K562 (cell line): ENCODE measurements around the gene OR2H2. TPM values are rescaled to one million over a fixed set of nuclear protein-coding genes. Genes with fewer than 3 reads are reported as not detected.
A peak's percentile ranks its signal among the peaks of the same experiment; 100 is the strongest.

Experiments used
- ATAC-seq: fragments of 200-7000 bp; cut with Tn5 transposase; 3 replicates; pipeline ENCODE4 v1.9.1; 2020; ENCODE audit warnings: moderate library complexity
- BruUV-seq: library from RNA; stranded (reverse); fragments of 400-500 nt; replicated peaks from 2 replicates; lab custom pipeline; 2021; lab: Mats Ljungman, UMichigan
- CTCF ChIA-PET: fragments of 300-600 bp; formaldehyde crosslinking; extraction: SDS; loops from one replicate; lab custom pipeline; 2021; ENCODE audit warnings: low intra/inter-chr PET ratio; lab: Yijun Ruan, JAX
- POLR2A ChIA-PET: fragments of 300-600, 350-650 bp; sonication (Branson Sonifier 250); formaldehyde crosslinking; extraction: SDS; loops from one replicate; lab custom pipeline; 2021; ENCODE audit warnings: antibody characterized with exemption, inconsistent platforms; lab: Yijun Ruan, JAX
- DNase-seq, 4 experiments: peaks; one replicate each; pipeline versions ENCODE4 v3.0.0 to v3.0.0-alpha.2; 2011 to 2018; ENCODE audit warnings: low spot score in 3 of 4, mixed read lengths in 3 of 4; ENCODE audit errors: extremely low read depth in 1 of 4
- FAIRE-seq: peaks from 2 replicates; lab custom pipeline; 2011; peaks lifted over from hg19 to GRCh38; lab: Jason Lieb, UNC
- H2AFZ ChIP-seq: 2 replicates; pipeline ENCODE4 v1.6.0; 2011; ENCODE audit warnings: low read depth, low read length, control low read depth, inconsistent platforms
- H3K27ac ChIP-seq: fragments of 200-600 bp; 3 replicates; pipeline ENCODE4 v1.8.0; 2011; ENCODE audit warnings: low read depth, mild to moderate bottlenecking, control low read depth, inconsistent platforms, low read length, moderate library complexity, mixed read lengths; ENCODE audit errors: extremely low read depth
- H3K27me3 ChIP-seq, 2 experiments: fragments of 300-600 bp in 1 of 2; 2 replicates in 1 of 2; 3 replicates in 1 of 2; pipeline versions ENCODE4 v1.6.0 to v1.8.0; 2011; ENCODE audit warnings: inconsistent platforms in 2 of 2, low read length in 2 of 2, mild to moderate bottlenecking in 1 of 2, mixed read lengths in 1 of 2, moderate library complexity in 1 of 2; ENCODE audit not compliant: control insufficient read depth in 2 of 2, insufficient read depth in 2 of 2
- H3K36me3 ChIP-seq: fragments of 300-600 bp; 3 replicates; pipeline ENCODE4 v1.8.0; 2011; ENCODE audit warnings: mild to moderate bottlenecking, low read length, inconsistent platforms; ENCODE audit not compliant: control insufficient read depth, insufficient read depth
- H3K4me1 ChIP-seq, 2 experiments: fragments of 200-600 bp in 1 of 2; replicated peaks in 1 of 2; 2 replicates in 1 of 2; 3 replicates in 1 of 2; pipeline versions ENCODE4 v1.5.1 to v1.8.0; 2011; ENCODE audit warnings: inconsistent platforms in 2 of 2, low read length in 2 of 2, mild to moderate bottlenecking in 1 of 2, mixed read lengths in 1 of 2, moderate library complexity in 1 of 2; ENCODE audit not compliant: control insufficient read depth in 2 of 2, insufficient read depth in 2 of 2
- H3K4me2 ChIP-seq: 2 replicates; pipeline ENCODE4 v1.6.1; 2011; ENCODE audit warnings: low read length, control low read depth, inconsistent platforms, mixed read lengths; ENCODE audit not compliant: insufficient read depth
- H3K4me3 ChIP-seq: fragments of 200-600 bp; sonication (generic), shearing (Covaris generic); 2 replicates; pipeline ENCODE4 v1.5.1; 2016; ENCODE audit warnings: control low read depth, inconsistent platforms
- H3K79me2 ChIP-seq: fragments of 200-600 bp; 3 replicates; pipeline ENCODE4 v1.8.0; 2011; ENCODE audit warnings: low read length, inconsistent platforms; ENCODE audit not compliant: control insufficient read depth, insufficient read depth
- H3K9ac ChIP-seq, 2 experiments: 2 replicates each; pipeline versions ENCODE4 v1.6.0 to v1.6.1; 2011; ENCODE audit warnings: low read depth in 2 of 2, low read length in 2 of 2, control low read depth in 1 of 2, inconsistent platforms in 1 of 2, mild to moderate bottlenecking in 1 of 2, mixed read lengths in 1 of 2; ENCODE audit not compliant: insufficient read depth in 1 of 2
- H3K9me1 ChIP-seq: one replicate; pipeline ENCODE4 v1.6.0; 2011; ENCODE audit warnings: inconsistent platforms, mild to moderate bottlenecking, low read length, moderate library complexity; ENCODE audit not compliant: control insufficient read depth, insufficient read depth
- H3K9me3 ChIP-seq: replicated peaks from 2 replicates; pipeline ENCODE4 v1.5.1; 2011; ENCODE audit warnings: low read depth, low read length, inconsistent platforms; ENCODE audit not compliant: control insufficient read depth, insufficient read depth
- H4K20me1 ChIP-seq: replicated peaks from 2 replicates; pipeline ENCODE4 v1.6.1; 2011; ENCODE audit warnings: low read length, inconsistent platforms, mixed read lengths; ENCODE audit not compliant: control insufficient read depth, insufficient read depth
- ARNT ChIP-seq, 2 experiments: fragments of 450-650 bp; IDR thresholded peaks; 2 replicates each; pipeline ENCODE4 v1.6.1; 2016; ENCODE audit warnings: mild to moderate bottlenecking in 1 of 2
- ATF1 ChIP-seq, 2 experiments: fragments of 450-650 bp in 1 of 2; IDR thresholded peaks; 2 replicates each; pipeline ENCODE4 v1.6.1; 2016; ENCODE audit warnings: missing compliant biosample characterization in 1 of 2, missing genetic modification characterization in 1 of 2
- CHD1 ChIP-seq: fragments of 200-600 bp; sonication (generic); IDR thresholded peaks from one replicate; pipeline ENCODE4 v1.6.1; 2012; ENCODE audit warnings: mild to moderate bottlenecking, moderate library complexity, low read length, inconsistent platforms
- LARP7 ChIP-seq: fragments of 450-650 bp; IDR thresholded peaks from 2 replicates; pipeline ENCODE4 v1.6.1; 2016
- NCOA1 ChIP-seq: fragments of 450-650 bp; IDR thresholded peaks from 2 replicates; pipeline ENCODE4 v1.6.1; 2016; ENCODE audit warnings: low read depth
- SMC3 ChIP-seq: conservative IDR thresholded peaks from 2 replicates; pipeline ENCODE4 v1.6.1; 2011; ENCODE audit warnings: low read depth, low read length, improper control_type of control experiment; ENCODE audit not compliant: insufficient read depth
- ZNF583 ChIP-seq: fragments of 250-450 bp; sonication (Bioruptor Pico); IDR thresholded peaks from 2 replicates; pipeline ENCODE4 v1.4.0; 2020
- WGBS: fragments of 100-300 bp; shearing (Covaris generic); methylation state at CpG from one replicate; pipeline ENCODE4 v1.1.6; 2016; ENCODE audit warnings: low coverage, mixed read lengths; ENCODE audit not compliant: insufficient coverage; ENCODE audit errors: missing lambda C conversion rate; 5-methylcytosine and 5-hydroxymethylcytosine counted together
- in situ Hi-C: fragments of 300-500 bp; cut with MboI; formaldehyde crosslinking; loops from 4 replicates; pipeline ENCODE4 v1.15.0; 2018; ENCODE audit warnings: inconsistent platforms, mixed read lengths
- intact Hi-C: fragments of 100-400 bp; cut with micrococcal nuclease; formaldehyde crosslinking; loops from 2 replicates; pipeline ENCODE4 v1.14.2; 2022
- polyA plus RNA-seq, 8 experiments: library from polyadenylated mRNA; depleted of rRNA in 4 of 8; stranded (reverse) in 5 of 8; unstranded in 3 of 8; fragments of >200 nt; fragmentation: Nextera tagmentation in 2 of 8; fragmentation: Illumina TruSeq in 1 of 8; extraction: Ambion mirVana in 2 of 8; extraction: Trizol in 1 of 8; gene quantifications; 2 replicates each; pipeline versions ENCODE4 v1.2.1 to v1.2.3, GENCODE V29; 2011 to 2014; ENCODE audit warnings: inconsistent platforms in 1 of 8, missing spikeins in 1 of 8
- total RNA-seq, 7 experiments: library from RNA; depleted of rRNA in 6 of 7; stranded (reverse); fragments of >200 nt in 6 of 7; fragmentation: Illumina TruSeq in 2 of 7; extraction: Trizol in 2 of 7; gene quantifications; 2 replicates each; pipeline versions ENCODE4 v1.2.1 to v1.2.3, GENCODE V29; 2011 to 2021; ENCODE audit warnings: low replicate concordance in 1 of 7
- TF ChIP-seq, protein P1 (sequence below): fragments of 450-650 bp; IDR thresholded peaks from one replicate; pipeline ENCODE4 v1.6.1; 2018; ENCODE audit warnings: mild to moderate bottlenecking, moderate library complexity; ENCODE audit not compliant: partially characterized antibody

The OR2H2 gene
- total and polyA plus RNA-seq, 9 of the 15 experiments (the other 6 are each of a cell fraction or from before 2014, with no cell fraction given) = not detected

DNA sequence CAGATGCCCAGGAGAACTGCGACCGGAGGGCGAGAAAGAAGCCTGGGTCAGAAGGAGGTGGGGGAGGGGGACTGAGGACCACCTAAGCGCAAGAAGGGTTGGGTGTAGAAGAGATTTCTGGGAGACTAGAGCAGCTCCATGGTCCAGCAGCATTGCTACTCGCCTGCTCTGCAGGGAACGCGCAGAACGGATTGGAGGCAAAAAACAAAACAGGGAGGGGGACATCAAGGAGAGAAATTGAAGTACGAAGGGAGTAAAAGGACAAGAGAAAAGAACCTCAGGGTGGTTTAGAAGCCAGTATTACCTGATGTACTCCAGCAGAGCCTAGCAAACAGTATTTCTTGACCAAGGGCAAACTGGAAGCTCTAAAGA lies 48.6 kb downstream of the OR2H2 start:
- Histone ChIP-seq H2AFZ (peak overlapping the region; percentile 94), H3K9me1 (no peaks in the 10 kb centered on the region), H3K9ac (peak overlapping the region; percentile 60 to 90), H3K9me3 (no peaks in the 10 kb centered on the region), H3K4me3 (peak overlapping the region; percentile 84), H3K79me2 (peaks cover 38% of the 10 kb centered on the region), H3K4me1 (peaks cover 32 to 39% of the 10 kb centered on the region in 2 experiments; a peak in 4 of 5 replicates), H3K4me2 (peak overlapping the region; percentile 92), H4K20me1 (no peaks in the 10 kb centered on the region), H3K27me3 (no peaks in the 10 kb centered on the region), H3K27ac (peak overlapping the region; percentile 54; the same call in 2 of the 3 replicates), H3K36me3 (0 out of 3 replicates have a peak, but pooled peaks cover 7% of the 10 kb centered on the region)
- in situ Hi-C loops = no loop called here
- DNase-seq (peak in 1 of 4 experiments; percentile 50), FAIRE-seq (peak; percentile 60), ATAC-seq (peak; percentile 1; the same call in 2 of the 3 replicates)
- WGBS = 10% methylated on average over 6 of the region's 9 CpGs
- TF ChIP-seq ZNF583 (CRISPR knock-in tag) (0 out of 2 replicates have a peak, but pooled peaks have one; percentile 5), CHD1 (peak; percentile 46), LARP7 (0 out of 2 replicates have a peak, but pooled peaks have one; percentile 7), ARNT (IDR thresholded peaks at IDR 0.05) (no peak), ATF1 (CRISPR knock-in tag; IDR thresholded peaks at IDR 0.05) (no peak), ATF1 (tag; IDR thresholded peaks at IDR 0.05) (0 out of 2 replicates have a peak, but pooled peaks have one; percentile 6), SMC3 (0 out of 2 replicates have a peak, but pooled peaks have one; percentile 2), NCOA1 (0 out of 2 replicates have a peak, but pooled peaks have one; percentile 8)
- TF ChIP-seq, protein P1, sequence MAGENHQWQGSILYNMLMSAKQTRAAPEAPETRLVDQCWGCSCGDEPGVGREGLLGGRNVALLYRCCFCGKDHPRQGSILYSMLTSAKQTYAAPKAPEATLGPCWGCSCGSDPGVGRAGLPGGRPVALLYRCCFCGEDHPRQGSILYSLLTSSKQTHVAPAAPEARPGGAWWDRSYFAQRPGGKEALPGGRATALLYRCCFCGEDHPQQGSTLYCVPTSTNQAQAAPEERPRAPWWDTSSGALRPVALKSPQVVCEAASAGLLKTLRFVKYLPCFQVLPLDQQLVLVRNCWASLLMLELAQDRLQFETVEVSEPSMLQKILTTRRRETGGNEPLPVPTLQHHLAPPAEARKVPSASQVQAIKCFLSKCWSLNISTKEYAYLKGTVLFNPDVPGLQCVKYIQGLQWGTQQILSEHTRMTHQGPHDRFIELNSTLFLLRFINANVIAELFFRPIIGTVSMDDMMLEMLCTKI = no peak
- intact Hi-C loops = loop anchor here (2.0 to 5.0 kb wide), 2 partner anchors 17 to 691 kb away; no protein-coding TSS in a partner anchor
- BruUV-seq = no TSS peak
- ChIA-PET POLR2A (interaction anchor here (0.6 to 1.9 kb wide), 13 partner anchors 9 to 1477 kb away, joined by 3 to 11 read pairs (median 4); no protein-coding TSS in a partner anchor), CTCF (no interaction called here)
